Stimulated activated naive CD4-positive, alpha-beta T cell (primary cell): ENCODE measurements around the gene TMEM63A.
"Not testable (repeated sequence)": the region's sequence is repeated elsewhere in the genome, so short reads cannot be mapped to it uniquely, and the experiment has no call there.

ENCODE experiments used
- DNase-seq, 6 experiments: peaks; one replicate each; lab custom pipeline; 2025; lab: John Stamatoyannopoulos, UW

Gene TMEM63A

DNA sequence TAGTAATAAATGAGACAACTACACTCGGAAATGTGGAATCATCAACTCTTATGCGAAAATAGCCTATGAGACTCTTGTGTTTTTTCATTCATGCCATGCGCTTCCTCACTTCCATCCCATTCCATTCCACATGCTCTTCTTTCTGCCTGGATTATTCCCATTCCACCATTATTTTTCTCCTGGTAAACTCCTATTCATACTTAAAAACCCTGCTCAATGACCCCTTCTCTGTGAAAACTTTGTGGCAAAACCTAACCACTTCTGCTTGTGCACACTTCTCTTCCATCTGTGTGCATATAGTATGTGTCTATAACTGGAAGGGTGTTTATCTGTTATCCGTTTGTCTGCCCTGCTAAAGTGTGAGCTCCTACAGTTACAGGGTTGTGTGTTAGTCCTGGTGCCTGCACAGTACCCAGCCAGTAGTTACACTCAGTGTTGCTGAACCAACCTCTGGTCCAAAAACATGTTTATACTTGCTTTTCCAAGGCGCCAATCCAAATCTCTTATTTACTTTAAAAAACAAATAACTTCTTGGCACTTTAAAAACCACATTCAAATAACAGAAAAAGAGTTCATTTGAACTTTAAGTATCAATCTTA lies 61.6 kb downstream of the TMEM63A start:
- no peak for DNase-seq

DNA sequence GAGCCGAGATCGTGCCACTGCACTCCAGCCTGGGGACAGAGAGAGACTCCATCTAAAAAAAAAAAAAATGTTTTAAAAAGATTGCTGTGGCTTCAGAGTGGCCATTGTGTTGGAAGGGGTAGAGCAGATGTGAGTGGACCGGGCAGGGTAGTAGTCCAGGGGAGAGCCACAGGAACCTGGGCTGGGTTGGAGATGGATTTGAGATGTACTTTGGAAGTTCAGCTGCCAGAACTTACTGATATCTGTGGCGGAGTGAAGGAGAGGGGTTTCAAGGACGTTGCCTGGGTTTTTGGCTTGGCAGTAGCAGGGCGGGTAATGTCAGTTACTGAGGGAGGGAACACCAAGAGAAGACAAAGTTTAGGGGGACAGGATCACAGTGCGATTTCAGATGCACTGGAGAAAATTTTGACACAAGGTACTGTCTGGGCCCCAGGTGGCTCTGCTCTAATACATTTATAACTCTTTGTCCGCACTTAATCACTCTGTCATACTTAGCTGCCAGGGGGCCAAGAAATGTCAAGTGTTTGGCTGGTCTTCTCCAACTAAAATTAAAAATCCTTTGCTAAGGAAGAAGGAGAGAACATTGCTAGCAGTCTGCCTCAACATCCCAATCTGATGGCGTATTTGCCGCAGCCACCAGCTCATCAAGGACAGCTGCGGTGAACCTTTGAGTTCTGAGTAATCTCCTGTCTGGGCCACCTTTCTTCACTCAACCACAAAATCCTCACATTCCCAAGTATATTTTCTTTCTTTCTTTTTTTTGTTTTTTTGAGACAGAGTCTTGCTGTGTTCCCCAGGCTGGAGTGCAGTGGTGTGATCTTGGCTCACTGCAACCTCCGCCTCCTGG lies 62.6 kb downstream of the TMEM63A start:
- DNase-seq = no peak

DNA sequence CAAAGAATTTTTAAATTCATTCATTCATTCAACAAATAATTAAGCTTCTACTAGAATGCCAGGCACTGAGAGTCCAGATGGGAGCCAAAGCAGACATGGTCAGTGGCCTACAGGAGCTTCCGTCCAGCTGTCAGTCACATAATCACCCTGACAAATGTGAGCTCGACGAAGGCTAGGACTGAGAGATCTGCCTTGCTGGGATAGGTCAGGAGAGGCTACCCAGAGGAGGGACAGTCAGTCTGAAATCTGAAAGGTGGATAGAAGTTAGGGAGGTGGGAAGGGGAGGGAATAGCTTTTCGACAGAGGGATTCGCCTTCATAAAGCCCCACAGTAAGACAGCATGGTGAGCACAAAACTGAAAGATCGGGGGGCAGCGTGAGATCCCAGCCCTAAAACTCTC lies 64.0 kb downstream of the TMEM63A start:
- no peak for DNase-seq

DNA sequence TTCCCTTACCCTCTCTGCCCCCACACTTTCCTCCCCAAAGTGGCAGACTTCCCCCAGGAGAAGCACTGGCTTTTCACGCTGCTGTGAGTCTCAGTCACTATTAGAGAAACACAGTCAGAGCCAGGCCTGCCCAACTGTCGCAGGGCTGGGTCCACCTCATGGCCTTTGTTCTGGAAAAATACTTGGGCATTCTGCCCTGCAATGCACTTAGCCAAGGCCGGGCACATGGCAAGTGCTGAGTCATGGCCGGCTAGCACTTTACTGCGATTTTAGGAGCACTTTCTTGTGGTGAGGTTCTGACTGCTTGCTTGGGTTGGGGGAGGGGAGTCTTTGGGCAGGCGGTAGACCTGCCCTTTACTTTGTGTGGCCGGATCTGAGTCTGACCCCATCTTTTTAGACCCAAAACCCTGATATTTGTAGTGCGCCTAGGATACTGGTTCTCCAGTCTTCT lies 64.5 kb downstream of the TMEM63A start:
- no peak for DNase-seq

DNA sequence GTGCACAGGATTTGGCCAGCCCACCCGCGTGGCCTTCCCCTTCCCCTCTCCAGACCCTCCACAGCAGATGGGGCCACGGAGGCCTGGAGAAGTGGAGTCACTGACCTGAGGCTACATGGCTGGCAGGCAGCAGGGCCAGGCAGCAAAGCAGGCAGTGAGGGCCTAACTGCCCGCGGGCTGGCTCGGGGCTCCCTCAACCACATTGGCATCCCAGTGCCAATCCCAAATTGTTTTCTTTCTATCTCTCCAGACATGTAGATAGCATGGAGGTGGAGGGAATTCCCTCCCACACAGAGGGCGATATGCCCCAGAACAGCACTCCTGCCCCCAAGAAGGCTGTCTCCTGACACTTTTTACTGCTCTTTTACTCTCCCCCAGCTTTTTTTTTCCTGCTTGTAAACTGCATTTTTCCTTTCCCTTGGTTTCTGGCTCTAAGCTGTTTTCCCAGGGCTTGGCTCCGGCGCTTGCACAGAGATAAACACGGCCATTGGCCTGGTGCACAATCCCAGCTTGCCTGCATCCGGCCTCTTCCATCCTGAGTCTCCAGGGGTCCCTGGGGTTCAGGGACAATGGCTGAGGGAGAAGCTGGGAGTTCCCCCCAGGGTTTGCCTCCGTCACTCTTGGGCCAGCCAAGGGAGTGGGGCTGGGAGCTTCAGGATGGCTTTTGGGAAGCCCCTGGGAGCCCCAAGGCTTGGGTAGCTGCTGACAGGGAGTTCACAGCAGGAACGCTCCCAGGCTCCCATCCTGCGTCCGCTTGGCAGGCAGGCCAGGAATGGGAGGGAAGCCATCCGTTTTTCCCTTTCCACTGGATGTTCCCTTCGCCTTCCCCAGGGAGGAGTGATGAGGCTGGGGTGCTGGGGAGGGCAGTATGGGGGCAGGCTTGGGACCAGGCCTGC lies 65.3 kb downstream of the TMEM63A start:
- no peak for DNase-seq

DNA sequence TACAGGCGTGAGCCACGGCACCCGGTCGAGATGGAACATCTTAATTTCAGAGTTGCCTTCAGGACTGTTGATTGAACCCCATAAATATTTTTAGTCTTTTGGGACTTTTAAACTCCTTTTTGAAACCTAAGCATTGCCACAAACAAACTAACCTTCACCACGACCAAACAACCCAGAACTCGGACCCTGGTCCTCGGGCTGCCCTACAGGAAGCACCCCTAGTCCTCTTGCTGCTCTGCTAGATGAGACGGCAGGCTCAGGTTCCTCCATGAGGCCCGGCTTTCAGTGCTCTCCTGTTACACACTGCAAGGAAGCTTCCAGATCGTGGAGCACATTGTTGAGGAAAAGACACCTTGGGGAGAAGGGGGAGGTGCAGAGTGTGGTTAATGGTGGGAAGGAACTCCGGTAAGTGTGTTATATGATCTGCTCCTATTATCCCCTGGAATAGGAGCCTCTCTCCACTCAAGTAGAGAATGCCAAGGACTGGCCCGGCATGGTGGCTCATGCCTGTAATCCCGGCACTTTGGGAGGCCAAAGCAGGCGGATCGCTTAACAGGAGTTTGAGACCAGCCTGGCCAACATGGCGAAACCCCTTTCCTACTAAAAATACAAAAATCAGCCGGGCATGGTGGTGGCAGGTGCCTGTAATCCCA lies 66.5 kb downstream of the TMEM63A start:
- DNase-seq = no peak

DNA sequence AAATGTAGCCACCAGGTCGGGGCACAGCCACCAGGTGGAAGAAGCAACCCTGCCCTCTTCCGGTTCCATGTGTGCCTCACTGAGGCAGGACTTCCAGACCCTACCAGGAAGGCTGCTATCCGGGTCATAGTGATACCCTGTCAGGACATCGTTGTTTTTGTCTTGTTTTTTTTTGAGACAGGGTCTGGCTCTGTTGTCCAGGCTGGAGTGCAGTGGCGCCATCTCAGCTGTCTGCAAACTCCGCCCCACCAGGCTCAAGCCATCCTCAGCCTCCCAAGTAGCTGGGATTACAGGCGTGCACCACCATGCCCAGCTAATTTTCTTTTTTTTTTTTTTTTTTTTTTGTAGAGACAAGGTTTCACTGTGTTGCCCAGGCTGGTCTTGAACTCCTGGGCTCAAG lies 67.1 kb downstream of the TMEM63A start:
- DNase-seq = not testable (repeated sequence)

DNA sequence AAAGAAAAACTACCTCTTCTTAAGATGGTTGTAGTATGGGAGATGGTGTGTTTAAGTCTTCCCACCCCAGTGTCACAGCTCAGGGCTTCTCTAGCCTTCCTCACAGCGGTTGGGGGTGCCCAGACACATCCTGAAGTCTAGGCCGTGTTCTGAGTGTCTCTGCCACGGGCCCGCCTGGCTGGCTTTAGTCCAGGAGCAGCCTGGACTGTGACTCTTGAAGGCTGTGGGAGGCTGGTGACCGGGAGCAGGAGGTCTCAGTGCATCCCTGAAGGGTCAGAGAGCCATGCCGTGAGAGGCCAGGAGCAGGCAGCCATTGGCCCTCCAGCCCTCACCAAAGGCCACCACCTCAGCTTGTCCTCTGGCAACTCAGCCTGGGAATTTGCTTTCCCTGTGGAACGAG lies 67.8 kb downstream of the TMEM63A start:
- no peak for DNase-seq

DNA sequence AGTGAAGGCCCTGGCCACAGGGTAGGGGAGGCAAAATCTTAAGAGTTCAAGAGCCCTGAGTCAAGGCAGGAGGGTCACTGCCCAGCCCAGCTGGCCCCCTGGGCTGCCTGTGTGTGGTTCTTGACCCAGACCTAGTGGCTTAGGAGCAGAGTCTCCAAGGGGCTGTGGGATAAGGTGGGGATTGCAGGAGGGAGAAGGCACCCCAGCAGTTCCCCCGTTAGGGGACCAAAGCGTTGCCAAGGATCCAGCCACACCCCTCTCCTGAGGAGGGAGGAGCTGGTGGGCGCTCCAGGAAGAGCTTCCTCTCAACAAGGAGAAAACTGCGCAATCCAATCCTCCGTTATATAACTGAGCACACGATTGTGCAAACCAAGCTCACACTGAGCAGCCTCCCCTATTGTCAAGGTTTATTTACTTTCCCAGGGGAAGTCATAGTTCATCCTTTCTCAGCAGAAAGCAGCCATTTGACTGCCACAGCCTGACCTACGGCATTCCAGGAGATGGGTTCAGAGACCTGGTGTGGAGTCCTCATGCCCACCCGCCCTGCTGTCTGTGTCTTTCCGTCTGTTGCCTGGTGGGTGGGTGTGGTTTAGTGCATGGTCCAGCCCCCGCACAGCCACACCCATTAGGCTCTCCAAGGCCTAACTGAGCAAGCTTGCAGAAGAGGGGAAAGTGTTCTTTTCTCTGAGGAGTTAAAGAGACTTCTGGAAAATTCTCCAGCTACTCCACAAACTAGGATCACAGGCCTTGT lies 68.8 kb downstream of the TMEM63A start:
- DNase-seq = no peak

DNA sequence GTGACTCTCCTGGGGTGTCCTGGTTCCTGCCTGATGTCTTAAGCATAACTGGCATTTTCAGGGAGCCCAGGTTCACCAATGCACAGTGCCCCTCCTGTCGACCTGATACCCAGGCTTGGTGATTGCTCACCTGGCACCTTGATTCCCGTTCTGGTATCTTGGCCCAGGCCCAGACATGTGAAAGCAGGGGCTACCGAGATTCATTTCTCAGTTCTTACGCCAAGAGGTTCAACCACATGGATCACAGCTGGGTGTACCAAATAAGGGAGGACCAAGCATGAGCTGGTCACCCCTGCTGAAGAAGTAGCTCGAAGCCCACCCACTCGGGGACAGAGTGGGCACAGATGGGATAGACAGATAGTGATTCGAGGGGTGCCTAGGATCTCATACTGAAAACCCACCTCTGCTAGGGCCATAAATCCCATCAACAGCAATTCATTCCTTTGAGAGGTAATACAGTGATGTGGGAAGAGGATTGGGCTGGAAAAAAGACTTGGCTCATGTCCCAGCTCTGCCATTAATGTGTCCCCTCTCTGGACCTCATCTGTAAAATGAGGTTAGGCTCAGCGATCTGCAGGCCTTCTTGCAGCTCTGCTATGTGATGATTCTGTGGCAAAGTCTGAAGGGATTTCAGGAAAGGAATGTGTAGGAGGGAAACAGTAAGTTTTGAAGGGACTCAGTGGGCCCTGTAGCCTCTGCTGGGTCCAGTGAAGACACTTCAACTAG lies 69.5 kb downstream of the TMEM63A start:
- no peak for DNase-seq

DNA sequence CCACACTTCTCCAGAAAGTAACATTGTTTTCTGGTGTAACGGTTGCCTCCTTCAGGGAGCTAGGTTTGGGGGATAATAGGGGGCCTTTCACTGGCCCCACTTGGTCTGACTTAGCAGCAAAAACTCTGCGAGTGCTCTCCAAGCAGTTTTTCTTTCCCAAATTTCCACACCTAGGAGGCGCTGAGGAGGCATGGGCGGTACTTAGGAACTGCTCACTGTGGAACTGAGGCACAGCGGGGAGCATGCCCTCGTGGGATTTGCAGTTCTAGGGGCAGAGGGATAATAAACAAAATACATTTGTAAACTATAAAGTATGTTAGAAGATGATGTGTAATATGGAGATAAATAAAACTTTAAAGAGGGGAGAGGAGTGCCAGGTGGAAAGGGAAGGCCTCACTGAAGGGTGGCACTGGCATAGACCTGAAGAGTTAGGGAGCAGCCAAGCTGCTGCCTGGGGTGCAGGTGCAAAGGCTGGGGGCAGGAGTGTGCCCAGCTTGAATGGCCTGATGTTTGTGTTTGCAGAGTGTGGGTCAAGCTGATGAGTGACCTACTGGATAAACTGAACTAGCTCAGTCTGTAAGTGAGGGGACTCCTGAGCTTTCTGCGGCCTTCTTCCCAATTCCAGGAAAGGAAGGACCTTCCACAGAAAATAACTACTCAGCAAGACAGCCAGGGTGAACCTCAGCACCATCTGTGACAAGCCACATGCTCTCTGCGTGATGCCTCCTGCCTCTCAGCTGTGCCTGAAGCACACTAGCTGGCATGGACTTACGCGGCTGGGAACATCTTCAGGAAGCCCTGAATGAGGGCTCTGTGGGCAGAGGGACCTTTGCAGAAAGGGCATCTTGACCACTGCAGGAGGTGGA lies 70.3 kb downstream of the TMEM63A start:
- DNase-seq = no peak

DNA sequence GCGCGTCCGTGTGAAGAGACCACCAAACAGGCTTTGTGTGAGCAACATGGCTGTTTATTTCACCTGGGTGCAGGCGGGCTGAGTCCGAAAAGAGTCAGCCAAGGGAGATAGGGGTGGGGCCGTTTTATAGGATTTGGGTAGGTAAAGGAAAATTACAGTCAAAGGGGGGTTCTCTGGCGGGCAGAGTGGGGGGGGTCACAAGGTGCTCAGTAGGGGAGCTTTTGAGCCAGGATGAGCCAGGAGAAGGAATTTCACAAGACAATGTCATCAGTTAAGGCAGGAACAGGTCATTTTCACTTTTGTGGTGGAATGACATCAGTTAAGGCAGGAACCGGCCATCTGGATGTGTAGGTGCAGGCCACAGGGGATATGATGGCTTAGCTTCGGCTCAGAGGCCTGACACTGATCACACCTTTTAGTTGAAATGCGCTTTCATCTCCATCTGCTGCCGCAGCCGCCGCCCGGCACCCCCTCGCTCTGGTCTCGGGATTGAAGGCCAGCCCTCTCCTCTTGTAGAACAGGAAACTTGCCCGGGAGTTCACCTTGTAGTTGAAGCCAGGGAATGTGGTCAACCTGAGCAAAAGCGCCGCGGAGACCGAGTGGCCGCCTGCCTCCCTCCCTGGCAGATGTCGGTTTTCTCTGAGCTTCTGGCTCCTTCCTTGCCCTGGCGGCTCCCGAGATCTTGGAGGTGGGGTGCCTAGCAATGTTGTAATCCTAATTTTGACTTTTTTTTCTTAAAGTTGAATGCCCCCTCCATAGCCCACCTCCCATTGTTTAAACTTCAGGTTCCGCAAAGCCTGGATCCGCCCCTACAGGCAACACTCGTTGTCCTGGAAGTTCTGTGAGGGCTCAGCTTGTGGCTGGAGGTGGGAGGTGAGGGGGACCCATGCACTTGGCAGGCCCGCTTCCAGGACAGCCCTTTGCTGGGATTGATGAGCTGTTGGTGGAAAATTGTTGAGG lies 71.3 kb downstream of the TMEM63A start:
- not testable (repeated sequence) for DNase-seq

DNA sequence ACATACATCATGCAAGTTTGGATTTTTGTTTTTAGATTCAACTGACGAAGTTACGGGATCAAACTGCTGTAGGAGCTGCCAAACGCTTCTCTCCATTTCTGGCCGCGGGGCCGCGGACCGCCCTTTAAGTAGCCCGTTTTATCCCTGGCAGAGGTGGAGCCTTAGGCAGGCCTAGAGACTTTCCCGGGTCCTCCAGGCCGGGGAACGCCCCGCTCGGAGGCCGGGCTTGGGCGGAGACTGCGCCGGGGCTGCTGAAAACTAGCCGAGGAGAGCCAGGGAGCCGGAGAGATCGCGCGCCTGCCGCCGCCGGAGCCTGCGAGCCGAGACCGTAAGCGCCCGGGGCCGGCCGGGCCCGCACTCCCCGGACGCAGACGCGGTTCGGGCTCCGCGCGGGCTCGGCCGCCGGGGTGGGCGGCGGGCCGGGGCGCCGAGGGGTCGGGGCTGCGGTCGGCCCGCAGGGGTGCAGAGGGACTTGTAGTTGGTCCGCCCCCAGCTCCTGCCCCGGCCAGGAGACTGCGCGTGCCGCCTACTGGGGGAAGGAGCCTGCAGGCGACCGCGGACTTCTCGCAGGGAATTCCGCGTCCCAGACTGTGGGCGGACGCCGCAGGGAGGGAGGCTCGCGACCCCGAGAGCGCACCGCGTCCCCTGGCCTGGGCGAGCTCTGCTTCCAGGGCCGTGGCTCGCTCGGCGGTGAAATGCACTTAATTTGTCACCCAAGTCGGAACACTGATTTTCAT lies 72.2 kb downstream of the TMEM63A start, which contains the start of gene EPHX1:
EPHX1 (plus strand) TSS at position 283 of the 737 bp plus-strand sequence. CDS start 18,606 bp downstream, outside the sequence.
- DNase-seq = peak; percentile 17 to 66 (median 44)

DNA sequence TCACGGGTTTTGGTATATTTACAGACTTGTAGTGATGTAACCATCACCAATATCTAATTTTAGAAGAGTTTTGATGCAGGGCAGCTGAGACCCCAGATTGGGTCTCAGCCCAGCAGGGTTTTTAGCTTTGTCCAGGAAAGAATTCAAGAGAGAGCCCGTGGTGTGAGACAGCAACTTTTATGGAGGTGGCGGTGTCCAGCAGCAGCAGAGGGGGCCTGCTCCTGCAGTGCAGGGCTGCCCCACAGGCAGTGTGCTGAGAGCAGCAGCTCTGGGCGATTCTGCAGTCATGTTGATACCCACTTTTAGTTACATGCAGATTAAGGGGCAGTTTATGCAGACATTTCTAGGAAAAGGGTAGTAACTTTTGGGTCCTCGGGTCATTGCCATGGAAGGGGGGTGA lies 74.0 kb downstream of the TMEM63A start:
- DNase-seq = no peak

DNA sequence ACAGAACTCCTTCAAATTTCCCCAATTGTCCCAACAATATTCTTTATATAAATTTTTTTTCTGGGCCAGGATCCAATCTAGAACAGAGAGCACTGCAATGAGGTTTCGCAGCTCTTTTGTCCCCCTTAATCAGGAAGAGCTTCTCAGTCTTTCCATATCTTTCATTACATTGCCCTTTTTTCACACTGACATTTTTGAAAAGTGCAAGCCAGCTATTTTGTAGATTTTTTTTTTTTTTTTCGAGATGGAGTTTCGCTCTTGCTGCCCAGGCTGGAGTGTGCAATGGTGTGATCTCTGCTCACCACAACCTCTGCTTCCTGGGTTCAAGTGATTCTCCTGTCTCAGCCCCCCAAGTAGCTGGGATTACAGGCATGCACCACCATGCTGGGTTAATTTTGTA lies 75.4 kb downstream of the TMEM63A start:
- not testable (repeated sequence) for DNase-seq

DNA sequence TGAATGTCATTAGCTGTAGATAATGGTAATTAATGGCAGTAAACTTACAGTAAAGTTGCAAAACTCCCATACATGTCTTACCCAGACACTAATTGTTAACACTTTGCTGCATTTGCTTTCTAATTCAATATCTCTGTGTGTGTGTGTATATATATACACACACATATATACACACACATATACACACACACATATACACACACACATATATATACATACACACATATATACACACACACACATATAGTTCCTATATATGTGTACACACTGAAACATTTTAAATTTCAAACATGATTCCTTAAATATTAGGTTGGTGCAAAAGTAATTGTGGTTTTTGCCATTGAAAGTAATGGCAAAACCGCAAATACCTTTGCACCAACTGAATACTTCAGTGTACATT lies 75.9 kb downstream of the TMEM63A start:
- no peak for DNase-seq

DNA sequence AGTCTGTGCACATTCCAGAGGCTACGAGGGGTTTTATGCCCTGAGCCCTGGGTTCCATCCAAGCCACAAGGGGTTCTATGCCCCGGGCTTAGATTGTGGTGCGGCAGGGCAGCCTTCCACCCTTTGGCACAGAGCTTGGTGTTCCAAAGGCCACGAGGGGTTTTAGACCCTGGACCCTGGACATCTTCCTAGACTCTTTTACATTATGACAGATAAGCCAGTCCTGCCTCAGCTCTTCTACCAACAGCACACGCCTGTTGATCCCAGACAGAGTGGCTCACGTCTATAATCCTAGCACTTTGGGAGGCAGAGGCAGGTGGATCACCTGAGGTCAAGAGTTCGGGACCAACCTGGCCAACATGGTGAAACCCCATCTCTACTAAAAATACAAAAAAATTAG lies 81.0 kb downstream of the TMEM63A start:
- DNase-seq = not testable (repeated sequence)

DNA sequence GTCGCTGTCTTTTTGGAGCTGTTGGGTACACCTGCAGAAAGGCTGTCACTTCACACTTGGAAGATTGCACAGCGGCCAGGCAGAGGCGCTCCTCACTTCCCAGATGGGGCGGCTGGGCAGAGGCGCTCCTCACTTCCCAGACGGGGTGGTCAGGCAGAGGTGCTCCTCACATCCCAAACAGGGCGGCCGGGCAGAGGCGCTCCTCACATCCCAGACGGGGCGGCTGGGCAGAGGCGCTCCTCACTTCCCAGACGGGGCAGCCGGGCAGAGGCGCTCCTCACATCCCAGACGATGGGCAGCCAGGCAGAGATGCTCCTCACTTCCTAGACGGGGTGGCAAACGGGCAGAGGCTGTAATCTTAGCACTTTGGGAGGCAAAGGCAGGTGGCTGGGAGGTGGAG lies 86.1 kb downstream of the TMEM63A start:
- not testable (repeated sequence) for DNase-seq
